Adrenal gland (tissue), 19 donors: ENCODE results near the gene FGGY. TPM values are rescaled to one million over a fixed set of nuclear protein-coding genes. Genes with fewer than 3 reads are reported as not detected.
"Not testable (repeated sequence)": the region's sequence is repeated elsewhere in the genome, so short reads cannot be mapped to it uniquely, and the experiment has no call there.

ENCODE experiments used
- DNase-seq, 7 donors: peaks; one replicate each; pipeline ENCODE4 v3.0.0-alpha.2; 2019 to 2020
- H3K27ac ChIP-seq, 5 donors: fragments of 200-600 bp; sonication (generic) in 4 of 5; 1 replicate in 3 of 5; 2 replicates in 2 of 5; pipeline versions ENCODE4 v1.5.1 to v1.8.0; 2016 to 2020; ENCODE audit warnings: mild to moderate bottlenecking in 1 of 5
- H3K27me3 ChIP-seq: fragments of 200-600 bp; 2 replicates; pipeline ENCODE4 v1.8.0; 2021
- H3K36me3 ChIP-seq, 2 donors: fragments of 200-600 bp; replicated peaks in 1 of 2; 1 replicate in 1 of 2; 2 replicates in 1 of 2; pipeline versions ENCODE4 v1.5.1 to v1.8.0; 2018 to 2022
- H3K4me1 ChIP-seq, 2 donors: fragments of 200-600 bp; replicated peaks in 1 of 2; 1 replicate in 1 of 2; 2 replicates in 1 of 2; pipeline versions ENCODE4 v1.5.1 to v1.8.0; 2018 to 2021
- H3K4me3 ChIP-seq, 4 donors: fragments of 200-600 bp; sonication (generic) in 3 of 4; one replicate each; pipeline ENCODE4 v1.5.1; 2016 to 2018
- H3K9me3 ChIP-seq, 3 donors: fragments of 200-600 bp; sonication (generic) in 1 of 3; replicated peaks in 1 of 3; 1 replicate in 2 of 3; 2 replicates in 1 of 3; pipeline versions ENCODE4 v1.5.1 to v1.8.0; 2016 to 2021
- CTCF ChIP-seq, 6 experiments: fragments of 450-650 bp in 4 of 6; fragments of 200-600 bp in 2 of 6; sonication (generic) in 1 of 6; IDR thresholded peaks; 1 replicate in 5 of 6; 2 replicates in 1 of 6; pipeline versions ENCODE4 v1.5.1 to v1.8.0; 2016 to 2021; ENCODE audit warnings: antibody characterized with exemption in 6 of 6, mild to moderate bottlenecking in 2 of 6, moderate library complexity in 1 of 6
- POLR2A ChIP-seq, 2 donors: fragments of 450-650 bp; IDR thresholded peaks; one replicate each; pipeline ENCODE4 v1.6.1; 2017; ENCODE audit warnings: antibody characterized with exemption in 2 of 2, mild to moderate bottlenecking in 2 of 2, moderate library complexity in 1 of 2
- WGBS, 4 donors: extraction: QIAGEN DNeasy Blood & Tissue Kit in 2 of 4; methylation state at CpG; one replicate each; pipeline versions ENCODE4 v1.1.5 to v1.1.7; 2013 to 2017; 5-methylcytosine and 5-hydroxymethylcytosine counted together
- intact Hi-C, 2 donors: fragments of 100-400 bp; cut with DNase I; formaldehyde crosslinking; loops; one replicate each; pipeline versions ENCODE4 v1.14.1 to v1.15.0; 2022 to 2023
- long read RNA-seq, 10 donors: library from polyadenylated mRNA in 3 of 10; unstranded in 2 of 10; stranded (forward) in 1 of 10; transcript quantifications; one replicate each; pipeline ENCODE4 v2.0.0 and lab custom pipeline, GENCODE V29; 2021 to 2026
- polyA plus RNA-seq, 3 donors: library from polyadenylated mRNA; stranded (reverse); fragments of 200-250 nt in 2 of 3; fragments of 350-450 nt in 1 of 3; fragmentation: Illumina TruSeq in 1 of 3; extraction: RNeasy Lipid Tissue Mini Kit (QIAGEN cat#74804) in 1 of 3; gene quantifications; one replicate each; pipeline ENCODE4 v1.2.3, GENCODE V29; 2013 to 2014
- total RNA-seq, 9 donors: library from RNA; depleted of rRNA in 4 of 9; stranded (reverse); fragments of >200 nt in 4 of 9; fragments of 120-200 nt in 1 of 9; fragmentation: NEBNext Ultra II Directional in 1 of 9; extraction: Animal tissue kit (Norgen Biotek cat#: 25700) in 1 of 9; gene quantifications; one replicate each; pipeline versions ENCODE4 v1.1.0 to v1.2.4, GENCODE V29; 2013 to 2023
- donor health status: healthy with polysubstance abuse.
- donor health status: Bipolar disorder and iron deficiency.
- donor health status: DM: yes; HTN: yes; CAD: no.
- donor health status: DM: no; HTN: no; CAD: no.
- donor health status: DM: no; HTN: no; CAD: no.
- donor health status: DM: yes; HTN: yes; CAD: no.

FGGY gene
- total RNA-seq (10 to 100 TPM; 26.1 to 75.5 (median 38.4) TPM), polyA plus RNA-seq (10 to 100 TPM in 1 of 3 donors, 1 to 10 TPM in 2; 7.4 to 26.9 (median 7.9) TPM)
- long read RNA-seq, donor 1, partial matches to known transcripts: 7 of 7 reads
- long read RNA-seq, donor 1, other reads (novel, unspliced or antisense): 0 of 7 reads
- long read RNA-seq, donor 2, partial matches to known transcripts: 0 of 2 reads
- long read RNA-seq, donor 2, other reads (novel, unspliced or antisense): 0 of 2 reads
- long read RNA-seq, donor 3: 0 reads
- long read RNA-seq, donor 4, partial matches to known transcripts: 1 of 24 reads
- long read RNA-seq, donor 4, other reads (novel, unspliced or antisense): 18 of 24 reads
- long read RNA-seq, donor 5, transcript FGGY-201 (16 exons, 1,976 nt): major isoform, 13 of 41 reads
- long read RNA-seq, donor 5, partial matches to known transcripts: 3 of 41 reads
- long read RNA-seq, donor 5, other reads (novel, unspliced or antisense): 25 of 41 reads
- long read RNA-seq, donor 6, partial matches to known transcripts: 0 of 4 reads
- long read RNA-seq, donor 6, other reads (novel, unspliced or antisense): 3 of 4 reads
- long read RNA-seq, donor 7, partial matches to known transcripts: 5 of 5 reads
- long read RNA-seq, donor 7, other reads (novel, unspliced or antisense): 0 of 5 reads
- long read RNA-seq, donor 8, partial matches to known transcripts: 7 of 7 reads
- long read RNA-seq, donor 8, other reads (novel, unspliced or antisense): 0 of 7 reads
- long read RNA-seq, donor 9, partial matches to known transcripts: 5 of 5 reads
- long read RNA-seq, donor 9, other reads (novel, unspliced or antisense): 0 of 5 reads
- long read RNA-seq, donor 10: 0 reads

GRCh38 chr1:59296358-59297256 lies at the start of gene FGGY:
Gene FGGY (plus strand): TSS chr1:59297094. CDS start chr1:59321550, 24,456 bp downstream.
- Histone ChIP-seq H3K27ac (peak within 1 kb of the TSS; percentile 80 to 98 (median 93)), H3K4me1 (peaks cover 22 to 44% of the 10 kb centered on the region in 2 donors), H3K9me3 (no peaks in the 10 kb centered on the region), H3K36me3 (no peaks in the 10 kb centered on the region), H3K4me3 (peak within 1 kb of the TSS in 3 of 4 donors; percentile 50 to 66 (median 59)), H3K27me3 (no peaks in the 10 kb centered on the region)
- WGBS, 4 donors: 0 to 1% (median 1%) methylated on average over 19 to 78 of the region's 78 CpGs
- peak; percentile 96 to 99 (median 99) for DNase-seq
- intact Hi-C loops: loop anchor here (5.0 to 10.0 kb wide), 3 partner anchors 142 to 401 kb away; no protein-coding TSS in a partner anchor
- TF ChIP-seq CTCF (IDR thresholded peaks at IDR 0.05) (peak in 2 of 6 experiments; percentile 10 to 12), POLR2A (IDR thresholded peaks at IDR 0.05) (peak; percentile 89 to 94)

GRCh38 chr1:59248758-59249157 lies 48.1 kb upstream of the FGGY start:
- TF ChIP-seq POLR2A (IDR thresholded peaks at IDR 0.05) (no peak), CTCF (IDR thresholded peaks at IDR 0.05) (no peak)
- 29 to 81% (median 70%) methylated on average over 1 of the region's 1 CpG for WGBS, 4 donors
- no peaks in the 10 kb centered on the region for H3K4me1 ChIP-seq
- no peaks in the 10 kb centered on the region for H3K36me3 ChIP-seq
- no peak overlapping the region for H3K27ac ChIP-seq
- H3K27me3 ChIP-seq: no peaks in the 10 kb centered on the region
- no peak overlapping the region for H3K4me3 ChIP-seq
- no peak for DNase-seq
- H3K9me3 ChIP-seq: no peaks in the 10 kb centered on the region
- intact Hi-C loops: no loop called here

- 70 to 83% (median 72%) methylated on average over 4 of the region's 4 CpGs for WGBS, 4 donors
- Histone ChIP-seq H3K4me3 (no peak overlapping the region), H3K36me3 (no peaks in the 10 kb centered on the region), H3K27ac (no peak overlapping the region), H3K27me3 (no peaks in the 10 kb centered on the region), H3K9me3 (no peaks in the 10 kb centered on the region), H3K4me1 (no peaks in the 10 kb centered on the region)
- no peak for DNase-seq
- intact Hi-C loops: no loop called here
- TF ChIP-seq CTCF (IDR thresholded peaks at IDR 0.05) (no peak), POLR2A (IDR thresholded peaks at IDR 0.05) (no peak)
Observed at GRCh38 chr1:59249396-59250137, 47.3 kb upstream of the FGGY start.

- H3K36me3 ChIP-seq, H3K27ac ChIP-seq, intact Hi-C loops, DNase-seq, H3K27me3 ChIP-seq, H3K9me3 ChIP-seq, H3K4me3 ChIP-seq, H3K4me1 ChIP-seq: not testable (repeated sequence)
- 78 to 90% (median 84%) methylated on average over 11 to 12 of the region's 12 CpGs for WGBS, 4 donors
Observed at GRCh38 chr1:59251061-59251460, 45.8 kb upstream of the FGGY start.

- DNase-seq, intact Hi-C loops, H3K9me3 ChIP-seq, H3K4me1 ChIP-seq, H3K27me3 ChIP-seq, H3K4me3 ChIP-seq, H3K36me3 ChIP-seq, H3K27ac ChIP-seq: not testable (repeated sequence)
- WGBS, 4 donors: 90 to 92% methylated on average over 1 of the region's 1 CpG; no CpG with 5 or more reads in 2 of the 4 donors
Observed at GRCh38 chr1:59256429-59256828, 40.5 kb upstream of the FGGY start.
